ENCODE measurements around the gene FKBP14. TPM values are rescaled to one million over a fixed set of nuclear protein-coding genes. Genes with fewer than 3 reads are reported as not detected.

The FKBP14 gene
- total RNA-seq, 2 experiments from 2014 or later = 4.3 to 5.2 TPM

- H3K4me1 ChIP-seq (ENCODE audit: insufficient read depth, low read length) = no peaks in the 10 kb centered on the region
- Mint-ChIP-seq H3K4me1 (ENCODE audit: low read depth) (peaks cover 39% of the 10 kb centered on the region), H3K4me3 (no peak overlapping the region), H3K36me3 (ENCODE audit: low read depth) (peaks cover 21% of the 10 kb centered on the region), H3K27me3 (no peaks in the 10 kb centered on the region), H3K9me3 (no peaks in the 10 kb centered on the region), H3K27ac (no peak overlapping the region)
- CTCF ChIA-PET = interaction anchor here (1.1 kb wide), 1 partner anchor 21 kb away, joined by 3 read pairs; no protein-coding TSS in a partner anchor
- no peak for DNase-seq
- no peak for TF ChIP-seq CTCF (IDR thresholded peaks at IDR 0.05)
- no peaks in the 10 kb centered on the region for H3K27me3 ChIP-seq (ENCODE audit: control insufficient read depth in 1 of 2, insufficient read depth in 2 of 2, low read length in 2 of 2)
- no peak overlapping the region for H3K4me3 ChIP-seq (ENCODE audit: low read length)
- ATAC-seq (ENCODE audit: poor library complexity) = no peak
- intact Hi-C loops (cut with DNase I, micrococcal nuclease) = no loop called here
- H3K36me3 ChIP-seq (ENCODE audit: insufficient read depth, low read length) = peaks cover 11% of the 10 kb centered on the region
- no peak overlapping the region for H3K27ac ChIP-seq (ENCODE audit: low read depth in 1 of 2, low read length in 2 of 2)
- POLR2A ChIA-PET = interaction anchor here (4.6 kb wide), 1 partner anchor 14 kb away, joined by 21 read pairs; the partner anchor contains the start of gene PLEKHA8
- no peaks in the 10 kb centered on the region for H3K9me3 ChIP-seq (ENCODE audit: control insufficient read depth in 1 of 2, insufficient read depth in 1 of 2, low read length in 2 of 2)
Measured at GRCh38 chr7:30041526-30042269, 15.2 kb upstream of the FKBP14 start.

GRCh38 chr7:30040938-30041337 is 14.4 kb upstream of the FKBP14 start:
- no peaks in the 10 kb centered on the region for H3K9me3 ChIP-seq (ENCODE audit: control insufficient read depth in 1 of 2, insufficient read depth in 1 of 2, low read length in 2 of 2)
- H3K4me1 ChIP-seq (ENCODE audit: insufficient read depth, low read length) = no peaks in the 10 kb centered on the region
- Mint-ChIP-seq H3K4me3 (no peak overlapping the region), H3K27me3 (no peaks in the 10 kb centered on the region), H3K9me3 (no peaks in the 10 kb centered on the region), H3K4me1 (ENCODE audit: low read depth) (peaks cover 39% of the 10 kb centered on the region), H3K36me3 (ENCODE audit: low read depth) (peaks cover 14% of the 10 kb centered on the region), H3K27ac (no peak overlapping the region)
- POLR2A ChIA-PET = interaction anchor here (0.7 to 4.6 kb wide), 2 partner anchors 13 to 53 kb away, joined by 3 to 21 read pairs; partner anchors contain the start of gene PLEKHA8
- intact Hi-C loops (cut with DNase I, micrococcal nuclease) = no loop called here
- H3K4me3 ChIP-seq (ENCODE audit: low read length) = no peak overlapping the region
- no peaks in the 10 kb centered on the region for H3K27me3 ChIP-seq (ENCODE audit: control insufficient read depth in 1 of 2, insufficient read depth in 2 of 2, low read length in 2 of 2)
- DNase-seq (no peak), ATAC-seq (ENCODE audit: poor library complexity) (no peak)
- H3K27ac ChIP-seq (ENCODE audit: low read depth in 1 of 2, low read length in 2 of 2) = no peak overlapping the region
- no peak for TF ChIP-seq CTCF (IDR thresholded peaks at IDR 0.05)
- peaks cover 3% of the 10 kb centered on the region for H3K36me3 ChIP-seq (ENCODE audit: insufficient read depth, low read length)
- CTCF ChIA-PET = no interaction called here

GRCh38 chr7:30038196-30038980 is 11.9 kb upstream of the FKBP14 start:
- Histone ChIP-seq H3K27me3 (ENCODE audit: control insufficient read depth in 1 of 2, insufficient read depth in 2 of 2, low read length in 2 of 2) (no peaks in the 10 kb centered on the region), H3K4me3 (ENCODE audit: low read length) (no peak overlapping the region), H3K9me3 (ENCODE audit: control insufficient read depth in 1 of 2, insufficient read depth in 1 of 2, low read length in 2 of 2) (no peaks in the 10 kb centered on the region), H3K27ac (ENCODE audit: low read depth in 1 of 2, low read length in 2 of 2) (no peak overlapping the region), H3K4me1 (ENCODE audit: insufficient read depth, low read length) (no peaks in the 10 kb centered on the region), H3K36me3 (ENCODE audit: insufficient read depth, low read length) (no peaks in the 10 kb centered on the region)
- Mint-ChIP-seq H3K36me3 (ENCODE audit: low read depth) (no peaks in the 10 kb centered on the region), H3K27me3 (no peaks in the 10 kb centered on the region), H3K4me1 (ENCODE audit: low read depth) (peaks cover 43% of the 10 kb centered on the region), H3K27ac (no peak overlapping the region), H3K9me3 (no peaks in the 10 kb centered on the region), H3K4me3 (no peak overlapping the region)
- POLR2A ChIA-PET = interaction anchor here (4.6 kb wide), 1 partner anchor 10 kb away, joined by 21 read pairs; the partner anchor contains the start of gene PLEKHA8
- ATAC-seq (ENCODE audit: poor library complexity) = no peak
- CTCF ChIA-PET = no interaction called here
- intact Hi-C loops (cut with DNase I, micrococcal nuclease) = loop anchor here in 1 of 2 experiments (10.0 kb wide), 1 partner anchor 736 kb away; the partner anchor contains the start of gene MINDY4
- DNase-seq = no peak
- TF ChIP-seq CTCF (IDR thresholded peaks at IDR 0.05) = no peak

All from CD4-positive, alpha-beta T cell (primary cell).